Brain microvascular endothelial cell (primary cell): Measurements from ENCODE around the gene ZNF488.

Source experiments
- DNase-seq: peaks from one replicate; pipeline ENCODE4 v3.0.0-alpha.2; 2020
- H3K27ac ChIP-seq: fragments of 250-450 bp; sonication (Bioruptor Pico); 2 replicates; pipeline ENCODE4 v1.5.1; 2020; ENCODE audit warnings: mild to moderate bottlenecking, moderate library complexity
- H3K27me3 ChIP-seq: fragments of 250-450 bp; sonication (Bioruptor Pico); replicated peaks from 2 replicates; pipeline ENCODE4 v1.5.1; 2020; ENCODE audit warnings: mild to moderate bottlenecking
- H3K36me3 ChIP-seq: fragments of 250-450 bp; sonication (Bioruptor Pico); replicated peaks from 2 replicates; pipeline ENCODE4 v1.5.1; 2020; ENCODE audit warnings: mild to moderate bottlenecking
- H3K4me3 ChIP-seq: 2 replicates; pipeline ENCODE4 v1.5.1; 2011; ENCODE audit warnings: low read depth, mild to moderate bottlenecking, control low read depth, low read length, moderate library complexity
- in situ Hi-C: cut with HindIII; loops from 2 replicates; pipeline ENCODE4 v1.10.0; 2017; ENCODE audit warnings: low sequenced_read_pairs, low pct_ligation_motif_present
- TF ChIP-seq, protein P1 (sequence below): IDR thresholded peaks from 2 replicates; pipeline ENCODE4 v1.5.1; 2011; ENCODE audit warnings: low read depth, mild to moderate bottlenecking, moderate library complexity, low read length, control low read depth, inconsistent platforms; ENCODE audit errors: missing control alignments

Gene ZNF488, protein sequence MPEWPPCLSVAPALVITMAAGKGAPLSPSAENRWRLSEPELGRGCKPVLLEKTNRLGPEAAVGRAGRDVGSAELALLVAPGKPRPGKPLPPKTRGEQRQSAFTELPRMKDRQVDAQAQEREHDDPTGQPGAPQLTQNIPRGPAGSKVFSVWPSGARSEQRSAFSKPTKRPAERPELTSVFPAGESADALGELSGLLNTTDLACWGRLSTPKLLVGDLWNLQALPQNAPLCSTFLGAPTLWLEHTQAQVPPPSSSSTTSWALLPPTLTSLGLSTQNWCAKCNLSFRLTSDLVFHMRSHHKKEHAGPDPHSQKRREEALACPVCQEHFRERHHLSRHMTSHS

DNA sequence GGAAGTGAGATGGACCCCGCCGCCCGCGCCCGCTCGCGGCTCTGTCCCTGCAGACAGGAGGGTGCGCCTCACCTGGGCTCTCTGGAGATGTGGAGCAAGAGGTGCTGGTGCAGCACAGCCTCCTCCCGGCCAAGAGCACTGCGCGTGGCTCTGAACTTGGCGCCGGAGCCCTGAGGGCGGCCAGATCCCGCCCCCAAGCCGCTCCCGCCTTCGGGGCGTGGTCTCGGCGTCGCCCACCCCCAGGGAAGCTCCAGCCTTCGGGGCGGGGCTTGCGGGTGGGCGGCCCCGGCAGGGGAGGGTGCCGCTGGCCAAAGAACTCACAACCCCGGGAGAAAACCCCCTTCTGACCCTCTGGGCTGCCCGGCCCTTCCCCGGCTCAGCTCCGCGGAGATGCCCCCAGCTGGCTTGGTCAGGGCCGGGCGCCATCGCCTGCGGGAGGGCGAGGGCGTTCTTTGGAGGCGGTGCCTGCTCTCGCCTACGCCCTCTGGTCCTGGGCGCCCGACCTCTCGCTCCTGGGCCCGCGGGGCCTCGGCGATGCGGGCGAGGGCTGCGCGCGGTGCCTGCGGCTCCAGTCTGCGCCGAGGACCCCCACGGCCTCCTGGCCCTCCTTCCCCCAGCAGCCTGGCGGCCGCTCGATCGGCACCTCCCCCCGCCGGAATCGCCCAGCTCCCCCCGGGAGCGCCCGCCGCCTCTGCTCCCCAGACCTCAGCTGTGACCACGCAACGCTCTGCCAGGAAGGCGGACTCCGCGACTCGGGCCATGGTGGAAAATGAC, at the start of gene ZNF488:
TSS of gene ZNF488 (minus strand) at position 146 of the 774 bp plus-strand sequence. CDS start 15,464 bp downstream, outside the sequence.
- peak within 1 kb of the TSS; percentile 8 for H3K27ac ChIP-seq
- H3K36me3 ChIP-seq, result no peaks in the 10 kb centered on the region
- in situ Hi-C loops, result no loop called here
- TF ChIP-seq, protein P1, sequence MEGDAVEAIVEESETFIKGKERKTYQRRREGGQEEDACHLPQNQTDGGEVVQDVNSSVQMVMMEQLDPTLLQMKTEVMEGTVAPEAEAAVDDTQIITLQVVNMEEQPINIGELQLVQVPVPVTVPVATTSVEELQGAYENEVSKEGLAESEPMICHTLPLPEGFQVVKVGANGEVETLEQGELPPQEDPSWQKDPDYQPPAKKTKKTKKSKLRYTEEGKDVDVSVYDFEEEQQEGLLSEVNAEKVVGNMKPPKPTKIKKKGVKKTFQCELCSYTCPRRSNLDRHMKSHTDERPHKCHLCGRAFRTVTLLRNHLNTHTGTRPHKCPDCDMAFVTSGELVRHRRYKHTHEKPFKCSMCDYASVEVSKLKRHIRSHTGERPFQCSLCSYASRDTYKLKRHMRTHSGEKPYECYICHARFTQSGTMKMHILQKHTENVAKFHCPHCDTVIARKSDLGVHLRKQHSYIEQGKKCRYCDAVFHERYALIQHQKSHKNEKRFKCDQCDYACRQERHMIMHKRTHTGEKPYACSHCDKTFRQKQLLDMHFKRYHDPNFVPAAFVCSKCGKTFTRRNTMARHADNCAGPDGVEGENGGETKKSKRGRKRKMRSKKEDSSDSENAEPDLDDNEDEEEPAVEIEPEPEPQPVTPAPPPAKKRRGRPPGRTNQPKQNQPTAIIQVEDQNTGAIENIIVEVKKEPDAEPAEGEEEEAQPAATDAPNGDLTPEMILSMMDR, result no peak
- H3K27me3 ChIP-seq, result no peaks in the 10 kb centered on the region
- peak; percentile 41 for DNase-seq
- H3K4me3 ChIP-seq, result peak within 1 kb of the TSS; percentile 73

DNA sequence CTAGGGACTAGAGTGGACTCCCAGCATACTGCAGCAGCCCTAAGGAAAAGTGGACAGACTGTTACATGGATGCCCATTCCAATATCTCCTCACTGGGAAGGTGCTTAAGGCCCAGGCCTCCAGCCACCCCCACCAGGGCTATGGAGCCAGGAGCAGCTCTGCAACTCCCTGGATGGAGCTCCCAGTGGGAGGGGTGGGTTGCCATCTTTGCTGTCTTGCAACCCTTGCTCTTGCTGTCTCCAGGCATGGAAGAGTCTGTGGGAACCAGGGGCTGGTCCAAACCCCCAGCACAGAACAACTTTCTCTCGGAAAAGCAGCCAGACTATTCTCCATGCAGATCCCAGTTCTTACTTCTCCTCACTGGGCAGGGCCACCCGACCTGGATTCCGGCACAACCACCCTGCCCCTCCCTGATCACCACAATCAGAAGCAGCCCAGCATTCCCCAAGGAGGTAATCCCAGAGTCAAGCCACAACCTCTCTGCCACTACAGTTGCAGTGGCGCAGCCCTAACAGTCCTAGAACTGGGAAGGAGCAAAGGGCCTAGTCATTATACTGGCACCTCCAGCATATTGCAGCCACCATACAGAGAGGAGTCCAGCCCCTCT, 41.8 kb upstream of the ZNF488 start:
- H3K4me3 ChIP-seq, result no peak overlapping the region
- in situ Hi-C loops, result no loop called here
- DNase-seq, result no peak
- TF ChIP-seq, protein P1, result no peak
- H3K36me3 ChIP-seq, result no peaks in the 10 kb centered on the region
- H3K27me3 ChIP-seq, result no peaks in the 10 kb centered on the region
- no peak overlapping the region for H3K27ac ChIP-seq

DNA sequence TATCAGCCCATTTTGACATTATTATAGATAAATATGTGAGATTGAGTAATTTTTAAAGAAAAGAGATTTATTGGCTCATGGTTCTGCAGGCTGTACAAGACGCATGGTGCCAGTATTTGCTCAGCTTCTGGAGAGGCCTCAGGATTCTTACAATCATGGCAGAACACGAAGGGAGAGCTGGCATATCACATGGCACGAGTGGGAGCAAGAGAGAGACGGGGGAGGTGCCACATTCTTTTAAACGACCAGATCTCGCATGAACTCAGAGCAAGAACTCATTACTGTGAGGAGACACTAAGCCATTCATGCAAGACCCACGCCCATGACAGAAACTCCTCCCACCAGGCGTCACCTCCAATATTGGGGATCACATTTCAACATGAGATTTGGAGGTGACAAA, 40.1 kb upstream of the ZNF488 start:
- no peak for DNase-seq
- in situ Hi-C loops, result no loop called here
- H3K36me3 ChIP-seq, result no peaks in the 10 kb centered on the region
- TF ChIP-seq, protein P1, result no peak
- no peak overlapping the region for H3K27ac ChIP-seq
- H3K27me3 ChIP-seq, result no peaks in the 10 kb centered on the region
- no peak overlapping the region for H3K4me3 ChIP-seq

DNA sequence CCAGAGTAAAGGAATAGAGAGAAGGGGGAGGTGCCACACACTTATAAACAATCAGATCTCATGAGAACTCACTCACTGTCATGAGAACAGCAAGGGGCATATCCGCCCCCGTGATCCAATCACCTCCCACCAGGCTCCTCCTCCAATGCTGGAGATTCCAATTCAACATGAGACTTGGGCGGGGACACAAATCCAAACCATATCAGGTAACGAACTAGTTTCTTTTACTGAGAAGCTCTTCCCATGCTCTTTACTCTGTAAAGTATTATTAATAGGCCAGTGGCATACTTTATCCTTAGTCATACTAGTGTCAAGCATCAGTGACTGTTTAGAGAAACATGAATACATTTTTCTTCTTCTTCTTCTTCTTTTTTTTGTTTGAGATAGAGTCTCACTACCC, 39.4 kb upstream of the ZNF488 start:
- H3K27me3 ChIP-seq, result no peaks in the 10 kb centered on the region
- TF ChIP-seq, protein P1, result no peak
- H3K36me3 ChIP-seq, result no peaks in the 10 kb centered on the region
- peak; percentile 66 for DNase-seq
- H3K4me3 ChIP-seq, result no peak overlapping the region
- in situ Hi-C loops, result no loop called here
- H3K27ac ChIP-seq, result no peak overlapping the region

DNA sequence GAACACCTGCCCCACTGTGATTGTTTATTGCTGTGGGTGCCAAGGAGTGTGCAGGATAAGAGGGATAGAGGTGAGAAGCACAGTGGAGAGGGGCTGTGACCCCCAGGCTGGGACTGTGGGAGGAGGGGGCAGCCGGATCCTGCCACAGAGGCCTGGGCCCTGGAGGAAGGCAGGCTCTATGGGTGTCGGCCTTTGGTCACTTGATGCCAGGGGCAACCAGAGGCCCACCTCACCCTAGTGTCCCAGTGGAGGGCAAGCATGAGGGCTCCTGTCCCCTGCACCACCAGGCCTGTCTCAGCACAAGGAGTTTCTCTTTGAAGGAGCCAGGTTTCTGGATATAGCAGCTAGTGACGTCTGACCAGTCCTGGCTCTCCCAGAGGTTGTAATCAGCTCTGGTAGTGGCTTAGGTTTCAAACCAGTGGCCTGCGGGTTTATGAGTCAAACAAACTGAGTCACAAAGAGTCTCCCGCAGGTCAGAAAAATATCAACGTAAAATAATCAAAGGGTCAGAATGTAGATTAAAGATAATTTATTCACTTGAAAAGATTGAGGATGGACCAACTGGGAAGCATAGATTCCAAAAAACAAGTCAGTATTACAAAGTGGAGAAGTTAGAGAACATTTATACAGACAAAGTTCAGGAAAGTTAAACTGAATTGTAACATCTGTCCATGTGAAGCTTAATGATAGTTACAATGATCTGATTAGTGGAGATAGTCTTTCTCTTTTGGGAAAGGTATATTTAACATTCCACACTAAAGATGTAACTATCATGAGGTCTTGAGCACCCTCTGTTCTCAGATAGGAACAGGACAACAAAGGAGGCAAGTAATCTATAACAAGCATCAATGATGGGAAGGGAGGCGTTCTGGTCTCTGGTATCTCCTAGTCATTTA, 37.2 kb upstream of the ZNF488 start:
- H3K4me3 ChIP-seq, result no peak overlapping the region
- TF ChIP-seq, protein P1, result no peak
- in situ Hi-C loops, result no loop called here
- no peaks in the 10 kb centered on the region for H3K27me3 ChIP-seq
- peak; percentile 96 for DNase-seq
- no peaks in the 10 kb centered on the region for H3K36me3 ChIP-seq
- peak overlapping the region; percentile 14 for H3K27ac ChIP-seq
